ENCODE data around the gene WDR64.
A peak's percentile ranks its signal among the peaks of the same experiment; 100 is the strongest.

WDR64 gene

GRCh38 chr1:241842565-241842964 lies 190.5 kb downstream of the WDR64 start:
- no peak overlapping the region for H3K4me3 ChIP-seq (ENCODE audit: low read depth, low read length)
- no peak for DNase-seq (ENCODE audit: low read depth)
- TF ChIP-seq CTCF (IDR thresholded peaks at IDR 0.05; ENCODE audit: low read depth, low read length) (no peak), MAX (IDR thresholded peaks at IDR 0.05; ENCODE audit: low read depth, low read length) (no peak), MYC (IDR thresholded peaks at IDR 0.05; ENCODE audit: low read depth, low read length) (no peak), POLR2A (IDR thresholded peaks at IDR 0.05; ENCODE audit: extremely low read depth, insufficient read length) (no peak)

- DNase-seq (ENCODE audit: low read depth): no peak
- TF ChIP-seq MAX (IDR thresholded peaks at IDR 0.05; ENCODE audit: low read depth, low read length): no peak
- TF ChIP-seq CTCF (IDR thresholded peaks at IDR 0.05; ENCODE audit: low read depth, low read length): no peak
- TF ChIP-seq POLR2A (IDR thresholded peaks at IDR 0.05; ENCODE audit: extremely low read depth, insufficient read length): no peak
- TF ChIP-seq MYC (IDR thresholded peaks at IDR 0.05; ENCODE audit: low read depth, low read length): no peak
- no peak overlapping the region for H3K4me3 ChIP-seq (ENCODE audit: low read depth, low read length)
These were observed 192.5 kb downstream of the WDR64 start for GRCh38 chr1:241844593-241844992.

- no peak for DNase-seq (ENCODE audit: low read depth)
- H3K4me3 ChIP-seq (ENCODE audit: low read depth, low read length): no peak overlapping the region
- TF ChIP-seq POLR2A (IDR thresholded peaks at IDR 0.05; ENCODE audit: extremely low read depth, insufficient read length) (no peak), MYC (IDR thresholded peaks at IDR 0.05; ENCODE audit: low read depth, low read length) (no peak), CTCF (IDR thresholded peaks at IDR 0.05; ENCODE audit: low read depth, low read length) (no peak), MAX (IDR thresholded peaks at IDR 0.05; ENCODE audit: low read depth, low read length) (no peak)
These were observed 194.3 kb downstream of the WDR64 start for GRCh38 chr1:241846375-241846774.

- peak; percentile 7 for DNase-seq (ENCODE audit: low read depth)
- no peak for TF ChIP-seq CTCF (IDR thresholded peaks at IDR 0.05; ENCODE audit: low read depth, low read length)
- no peak for TF ChIP-seq POLR2A (IDR thresholded peaks at IDR 0.05; ENCODE audit: extremely low read depth, insufficient read length)
- no peak for TF ChIP-seq MAX (IDR thresholded peaks at IDR 0.05; ENCODE audit: low read depth, low read length)
- TF ChIP-seq MYC (IDR thresholded peaks at IDR 0.05; ENCODE audit: low read depth, low read length): no peak
- H3K4me3 ChIP-seq (ENCODE audit: low read depth, low read length): peak overlapping the region; percentile 89
These were observed 194.9 kb downstream of the WDR64 start for GRCh38 chr1:241846862-241847539.

- TF ChIP-seq CTCF (IDR thresholded peaks at IDR 0.05; ENCODE audit: low read depth, low read length): no peak
- no peak for TF ChIP-seq POLR2A (IDR thresholded peaks at IDR 0.05; ENCODE audit: extremely low read depth, insufficient read length)
- TF ChIP-seq MYC (IDR thresholded peaks at IDR 0.05; ENCODE audit: low read depth, low read length): no peak
- TF ChIP-seq MAX (IDR thresholded peaks at IDR 0.05; ENCODE audit: low read depth, low read length): no peak
- DNase-seq (ENCODE audit: low read depth): no peak
- peak overlapping the region; percentile 89 for H3K4me3 ChIP-seq (ENCODE audit: low read depth, low read length)
These were observed 195.4 kb downstream of the WDR64 start for GRCh38 chr1:241847540-241847795.

Measured in NB4 (cell line).